NT2/D1 (cell line): ENCODE measurements around the gene REXO1.

Experiments used
- SUZ12 ChIP-seq: IDR thresholded peaks from 2 replicates; pipeline ENCODE4 v1.6.1; 2011; ENCODE audit not compliant: insufficient read length, insufficient read depth; ENCODE audit errors: extremely low read depth
- YY1 ChIP-seq: IDR thresholded peaks from 2 replicates; pipeline ENCODE4 v1.6.1; 2011; ENCODE audit not compliant: insufficient read length, insufficient read depth
- ZNF274 ChIP-seq: IDR thresholded peaks from 2 replicates; pipeline ENCODE4 v1.6.1; 2011; ENCODE audit warnings: mild to moderate bottlenecking, low read depth, low read length

DNA sequence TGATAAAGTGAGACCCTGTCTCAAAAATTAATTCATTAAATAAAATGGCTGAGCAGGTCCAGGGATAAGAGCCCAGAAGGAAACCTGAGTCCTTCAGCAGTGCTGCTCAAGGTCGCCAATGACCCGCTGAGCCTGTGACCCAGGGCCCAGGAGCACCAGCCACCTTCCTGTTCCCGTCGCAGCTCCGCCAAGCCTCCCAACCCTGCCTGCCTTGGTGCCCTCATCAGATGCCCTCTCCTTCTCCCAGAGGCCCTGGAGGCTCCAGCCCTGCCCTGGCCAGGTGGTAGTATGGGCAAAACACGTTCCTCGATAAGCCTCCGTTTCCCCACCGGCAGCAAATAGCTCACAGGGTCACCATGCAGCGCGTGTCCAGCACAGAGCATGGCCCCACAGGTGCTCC is 2.6 kb downstream of the REXO1 start:
- TF ChIP-seq YY1 (no peak), SUZ12 (no peak), ZNF274 (no peak)
